Mesenchymal stem cell (in vitro differentiated cells and primary cell): ENCODE results near the gene ADAMTS14.
"Not testable (repeated sequence)": the region's sequence is repeated elsewhere in the genome, so short reads cannot be mapped to it uniquely, and the experiment has no call there.

ENCODE experiments used
- DNase-seq: peaks from one replicate; pipeline ENCODE4 v3.0.0-alpha.2; 2013
- H2AFZ ChIP-seq: one replicate; pipeline ENCODE4 v1.6.1; 2013; ENCODE audit warnings: low read depth, mild to moderate bottlenecking, control low read depth, inconsistent platforms, low read length, moderate library complexity
- H2AK5ac ChIP-seq: 2 replicates; pipeline ENCODE4 v1.6.1; 2013; ENCODE audit warnings: low read length, moderate library complexity, mild to moderate bottlenecking, inconsistent platforms; ENCODE audit not compliant: severe bottlenecking
- H2BK120ac ChIP-seq: one replicate; pipeline ENCODE4 v1.6.1; 2013; ENCODE audit warnings: low read depth, mild to moderate bottlenecking, inconsistent platforms, low read length, moderate library complexity
- H2BK12ac ChIP-seq, 2 experiments: one replicate each; pipeline ENCODE4 v1.6.1; 2013; ENCODE audit warnings: inconsistent platforms in 2 of 2, low read length in 2 of 2, mild to moderate bottlenecking in 2 of 2, moderate library complexity in 2 of 2, control low read depth in 1 of 2
- H2BK15ac ChIP-seq: one replicate; pipeline ENCODE4 v1.6.1; 2013; ENCODE audit warnings: mild to moderate bottlenecking, low read depth, inconsistent platforms; ENCODE audit not compliant: poor library complexity, severe bottlenecking
- H2BK5ac ChIP-seq: 2 replicates; pipeline ENCODE4 v1.6.1; 2013; ENCODE audit warnings: low read depth, mild to moderate bottlenecking, low read length, control low read depth, inconsistent platforms; ENCODE audit not compliant: poor library complexity, severe bottlenecking
- H3K14ac ChIP-seq, 2 experiments: one replicate each; pipeline ENCODE4 v1.6.1; 2013; ENCODE audit warnings: inconsistent platforms in 2 of 2, low read length in 2 of 2, control low read depth in 1 of 2, mild to moderate bottlenecking in 1 of 2, moderate library complexity in 1 of 2
- H3K18ac ChIP-seq, 2 experiments: one replicate each; pipeline ENCODE4 v1.6.1; 2013; ENCODE audit warnings: inconsistent platforms in 2 of 2, low read length in 2 of 2, control low read depth in 1 of 2, low read depth in 1 of 2, mild to moderate bottlenecking in 1 of 2
- H3K23ac ChIP-seq, 2 experiments: one replicate each; pipeline ENCODE4 v1.6.1; 2013; ENCODE audit warnings: inconsistent platforms in 2 of 2, low read length in 2 of 2, mild to moderate bottlenecking in 2 of 2, moderate library complexity in 2 of 2, control low read depth in 1 of 2
- H3K27ac ChIP-seq: 2 replicates; pipeline ENCODE4 v1.5.1; 2013; ENCODE audit warnings: mild to moderate bottlenecking, moderate library complexity, low read length, control low read depth, inconsistent platforms; ENCODE audit not compliant: poor library complexity, severe bottlenecking
- H3K27me3 ChIP-seq, 2 experiments: 2 replicates each; pipeline versions ENCODE4 v1.6.1 to v1.7.0; 2013; ENCODE audit warnings: low read length in 2 of 2, mild to moderate bottlenecking in 2 of 2, moderate library complexity in 2 of 2, control low read depth in 1 of 2, inconsistent platforms in 1 of 2; ENCODE audit not compliant: control insufficient read depth in 1 of 2, insufficient read depth in 1 of 2
- H3K36me3 ChIP-seq, 2 experiments: 2 replicates each; pipeline versions ENCODE4 v1.6.1 to v1.7.0; 2013; ENCODE audit warnings: low read length in 2 of 2, control low read depth in 1 of 2, inconsistent platforms in 1 of 2, low read depth in 1 of 2, mild to moderate bottlenecking in 1 of 2; ENCODE audit not compliant: insufficient read depth in 2 of 2, control insufficient read depth in 1 of 2
- H3K4ac ChIP-seq, 2 experiments: one replicate each; pipeline ENCODE4 v1.6.1; 2013; ENCODE audit warnings: inconsistent platforms in 2 of 2, low read length in 2 of 2, mild to moderate bottlenecking in 2 of 2, moderate library complexity in 2 of 2, control low read depth in 1 of 2, low read depth in 1 of 2
- H3K4me1 ChIP-seq: 2 replicates; pipeline ENCODE4 v1.6.1; 2013; ENCODE audit warnings: low read depth, low read length, control low read depth; ENCODE audit not compliant: control insufficient read depth, insufficient read depth
- H3K4me2 ChIP-seq: 2 replicates; pipeline ENCODE4 v1.6.1; 2013; ENCODE audit warnings: low read length, mild to moderate bottlenecking, inconsistent platforms; ENCODE audit not compliant: poor library complexity, severe bottlenecking
- H3K4me3 ChIP-seq, 2 experiments: 2 replicates each; pipeline versions ENCODE4 v1.5.1 to v1.7.0; 2013; ENCODE audit warnings: low read length in 2 of 2, mild to moderate bottlenecking in 2 of 2, control low read depth in 1 of 2, low read depth in 1 of 2; ENCODE audit not compliant: insufficient read depth in 1 of 2
- H3K79me1 ChIP-seq: replicated peaks from 2 replicates; pipeline ENCODE4 v1.6.1; 2013; ENCODE audit warnings: mild to moderate bottlenecking, control low read depth, low read length, inconsistent platforms; ENCODE audit not compliant: poor library complexity, severe bottlenecking
- H3K9ac ChIP-seq: 2 replicates; pipeline ENCODE4 v1.7.0; 2013; ENCODE audit warnings: mild to moderate bottlenecking, low read length, moderate library complexity
- H3K9me3 ChIP-seq: 2 replicates; pipeline ENCODE4 v1.7.0; 2013; ENCODE audit warnings: mild to moderate bottlenecking, low read length; ENCODE audit not compliant: control insufficient read depth
- H4K8ac ChIP-seq: one replicate; pipeline ENCODE4 v1.6.1; 2013; ENCODE audit warnings: inconsistent platforms, mild to moderate bottlenecking, low read length, moderate library complexity
- H4K91ac ChIP-seq: one replicate; pipeline ENCODE4 v1.6.1; 2013; ENCODE audit warnings: mild to moderate bottlenecking, low read length, inconsistent platforms
- WGBS: methylation state at CpG from one replicate; pipeline ENCODE4 v1.1.7; 2013; ENCODE audit warnings: mixed read lengths; 5-methylcytosine and 5-hydroxymethylcytosine counted together

ADAMTS14 gene

GRCh38 chr10:70762441-70763175 is 90.3 kb downstream of the ADAMTS14 start:
- no peak overlapping the region for H2BK120ac ChIP-seq
- H3K27ac ChIP-seq: no peak overlapping the region
- H3K79me1 ChIP-seq: peaks cover 2% of the 10 kb centered on the region
- H2AK5ac ChIP-seq: no peak overlapping the region
- H3K4me1 ChIP-seq: peaks cover 10% of the 10 kb centered on the region
- no peak for DNase-seq
- H3K23ac ChIP-seq: no peak overlapping the region
- peaks cover 37% of the 10 kb centered on the region in 2 experiments for H3K36me3 ChIP-seq
- H3K9ac ChIP-seq: no peak overlapping the region
- no peak overlapping the region for H4K8ac ChIP-seq
- no peak overlapping the region for H3K4me2 ChIP-seq
- no peaks in the 10 kb centered on the region for H3K27me3 ChIP-seq
- H2AFZ ChIP-seq: no peak overlapping the region
- H3K18ac ChIP-seq: no peak overlapping the region
- no peak overlapping the region for H2BK15ac ChIP-seq
- H2BK5ac ChIP-seq: no peak overlapping the region
- no peak overlapping the region for H3K14ac ChIP-seq
- H4K91ac ChIP-seq: no peak overlapping the region
- 74% methylated on average over 7 of the region's 7 CpGs for WGBS
- H3K4me3 ChIP-seq: no peak overlapping the region
- no peak overlapping the region for H2BK12ac ChIP-seq
- peaks cover 3% of the 10 kb centered on the region for H3K9me3 ChIP-seq
- no peak overlapping the region for H3K4ac ChIP-seq

- Histone ChIP-seq H3K27me3 (no peaks in the 10 kb centered on the region), H3K14ac (no peak overlapping the region), H3K23ac (no peak overlapping the region), H2BK15ac (no peak overlapping the region), H3K4me3 (no peak overlapping the region), H3K18ac (no peak overlapping the region), H3K9me3 (peaks cover 3% of the 10 kb centered on the region), H2BK120ac (no peak overlapping the region), H2AFZ (no peak overlapping the region), H3K79me1 (peaks cover 2% of the 10 kb centered on the region), H3K36me3 (peaks cover 28 to 30% of the 10 kb centered on the region in 2 experiments), H3K4me2 (no peak overlapping the region), H4K91ac (no peak overlapping the region), H3K4ac (no peak overlapping the region), H3K4me1 (peaks cover 8% of the 10 kb centered on the region), H3K9ac (no peak overlapping the region), H3K27ac (no peak overlapping the region), H4K8ac (no peak overlapping the region), H2AK5ac (peak overlapping the region; percentile 19), H2BK5ac (no peak overlapping the region), H2BK12ac (no peak overlapping the region)
- no peak for DNase-seq
- 67% methylated on average over 3 of the region's 3 CpGs for WGBS
Observed at GRCh38 chr10:70763567-70763966, 91.3 kb downstream of the ADAMTS14 start.

- no peak overlapping the region for H3K9ac ChIP-seq
- no peak overlapping the region for H3K4ac ChIP-seq
- H4K91ac ChIP-seq: no peak overlapping the region
- peaks cover 3% of the 10 kb centered on the region for H3K4me1 ChIP-seq
- H2BK5ac ChIP-seq: no peak overlapping the region
- 82% methylated on average over 8 of the region's 8 CpGs for WGBS
- peaks cover 3% of the 10 kb centered on the region for H3K9me3 ChIP-seq
- no peak overlapping the region for H3K4me3 ChIP-seq
- no peak overlapping the region for H3K23ac ChIP-seq
- H2BK15ac ChIP-seq: no peak overlapping the region
- H4K8ac ChIP-seq: no peak overlapping the region
- DNase-seq: no peak
- H3K36me3 ChIP-seq: peaks cover 13 to 15% of the 10 kb centered on the region in 2 experiments
- H2BK120ac ChIP-seq: no peak overlapping the region
- no peak overlapping the region for H3K18ac ChIP-seq
- no peak overlapping the region for H2AFZ ChIP-seq
- no peak overlapping the region for H3K4me2 ChIP-seq
- H2BK12ac ChIP-seq: no peak overlapping the region
- H3K79me1 ChIP-seq: peaks cover 2% of the 10 kb centered on the region
- H2AK5ac ChIP-seq: no peak overlapping the region
- H3K14ac ChIP-seq: no peak overlapping the region
- H3K27ac ChIP-seq: no peak overlapping the region
- H3K27me3 ChIP-seq: peaks cover 0 to 7% of the 10 kb centered on the region in 2 experiments
Observed at GRCh38 chr10:70765794-70766594, 93.7 kb downstream of the ADAMTS14 start.

GRCh38 chr10:70768026-70768685 is 95.8 kb downstream of the ADAMTS14 start:
- H2BK5ac ChIP-seq, DNase-seq, H2BK120ac ChIP-seq, H3K9me3 ChIP-seq, H3K4me1 ChIP-seq, H2BK15ac ChIP-seq, H3K4ac ChIP-seq, H3K23ac ChIP-seq, H3K9ac ChIP-seq, H3K4me2 ChIP-seq, H2AK5ac ChIP-seq, H4K8ac ChIP-seq, H3K27ac ChIP-seq, H3K36me3 ChIP-seq, H4K91ac ChIP-seq, H3K14ac ChIP-seq, H3K4me3 ChIP-seq, H3K79me1 ChIP-seq, H3K18ac ChIP-seq, H2AFZ ChIP-seq, H2BK12ac ChIP-seq: not testable (repeated sequence)
- peaks cover 4 to 15% of the 10 kb centered on the region in 2 experiments for H3K27me3 ChIP-seq
- WGBS: 91% methylated on average over 5 of the region's 6 CpGs
